T-helper 2 cell treated with Interferon-gamma antibody and Interleukin-4, amounts not matched to agents 100 ng/mL and 5 ng/mL, for 36 hours (primary cell): ENCODE measurements around the gene CRYBA4. TPM values are rescaled to one million over a fixed set of nuclear protein-coding genes. Genes with fewer than 3 reads are reported as not detected.

Experiments
- total RNA-seq: library from RNA; stranded (reverse); gene quantifications from 2 replicates; pipeline ENCODE4 v1.2.3, GENCODE V29; 2022

The CRYBA4 gene
- total RNA-seq, 1 donor from 2014 or later: not detected

Other genes with a start within 250 kb of the CRYBA4 start
- 13.7 and 14.1 TPM in 2 replicates for gene ASPHD2, start 192.7 kb upstream of the CRYBA4 start, total RNA-seq
- 29.9 and 34.6 TPM in 2 replicates for gene HPS4, start 138.2 kb upstream of the CRYBA4 start, total RNA-seq
- gene SRRD, start 138.1 kb upstream of the CRYBA4 start, total RNA-seq: 21.8 and 23.4 TPM in 2 replicates
- 53.8 and 61.2 TPM in 2 replicates for gene TFIP11, start 109.5 kb upstream of the CRYBA4 start, total RNA-seq
- gene TPST2, start 31.8 kb upstream of the CRYBA4 start, total RNA-seq: 19.3 and 20.0 TPM in 2 replicates
- not detected in 2 replicates for gene CRYBB1, start 3.9 kb upstream of the CRYBA4 start, total RNA-seq
- gene MIAT, start 35.6 kb downstream of the CRYBA4 start, total RNA-seq: 47.8 and 50.1 TPM in 2 replicates